Kidney epithelial cell (primary cell): ENCODE data around the gene FADS6. TPM values are rescaled to one million over a fixed set of nuclear protein-coding genes. Genes with fewer than 3 reads are reported as not detected.

ENCODE experiments used
- DNase-seq: peaks from one replicate; pipeline ENCODE4 v3.0.0-alpha.2; 2010; ENCODE audit warnings: low read depth
- H3K27me3 ChIP-seq: 2 replicates; pipeline ENCODE4 v1.6.0; 2011; ENCODE audit warnings: low read length; ENCODE audit not compliant: control insufficient read depth, insufficient read depth
- H3K36me3 ChIP-seq: 2 replicates; pipeline ENCODE4 v1.5.1; 2011; ENCODE audit warnings: low read length; ENCODE audit not compliant: control insufficient read depth, insufficient read depth
- H3K4me3 ChIP-seq: 2 replicates; pipeline ENCODE4 v1.5.1; 2011; ENCODE audit warnings: low read depth, mild to moderate bottlenecking, control low read depth, low read length
- total RNA-seq: library from RNA; depleted of rRNA; stranded (reverse); fragments of >200 nt; gene quantifications from 2 replicates; pipeline ENCODE4 v1.2.3, GENCODE V29; 2015
- TF ChIP-seq, protein P1 (sequence below): IDR thresholded peaks from 2 replicates; pipeline ENCODE4 v1.5.1; 2011; ENCODE audit warnings: mild to moderate bottlenecking, moderate library complexity, low read length, control low read depth, inconsistent platforms; ENCODE audit not compliant: insufficient read depth, poor library complexity, severe bottlenecking

The FADS6 gene
- total RNA-seq, 1 donor from 2014 or later: not detected

DNA sequence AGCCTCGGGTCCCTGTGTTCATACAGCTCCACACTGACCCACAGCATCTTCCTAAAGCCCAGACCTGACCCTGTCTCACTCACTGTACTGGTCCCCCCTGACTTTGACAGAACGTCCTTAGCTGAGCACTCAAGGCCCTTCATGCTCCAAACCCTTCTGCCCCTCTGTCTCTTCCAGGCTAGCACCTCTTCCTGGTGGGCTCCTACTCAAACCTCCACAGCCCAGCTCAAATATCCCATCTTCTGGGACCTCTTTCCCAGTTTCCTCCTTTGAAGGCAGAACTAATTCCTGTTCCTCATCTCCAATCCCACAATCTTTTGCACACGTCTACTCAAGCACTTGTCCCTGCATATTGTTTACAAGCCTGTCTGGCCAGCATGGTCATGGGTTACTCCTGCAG, 42.5 kb downstream of the FADS6 start:
- Histone ChIP-seq H3K4me3 (no peak overlapping the region), H3K36me3 (no peaks in the 10 kb centered on the region), H3K27me3 (peaks cover 65% of the 10 kb centered on the region)
- TF ChIP-seq, protein P1, sequence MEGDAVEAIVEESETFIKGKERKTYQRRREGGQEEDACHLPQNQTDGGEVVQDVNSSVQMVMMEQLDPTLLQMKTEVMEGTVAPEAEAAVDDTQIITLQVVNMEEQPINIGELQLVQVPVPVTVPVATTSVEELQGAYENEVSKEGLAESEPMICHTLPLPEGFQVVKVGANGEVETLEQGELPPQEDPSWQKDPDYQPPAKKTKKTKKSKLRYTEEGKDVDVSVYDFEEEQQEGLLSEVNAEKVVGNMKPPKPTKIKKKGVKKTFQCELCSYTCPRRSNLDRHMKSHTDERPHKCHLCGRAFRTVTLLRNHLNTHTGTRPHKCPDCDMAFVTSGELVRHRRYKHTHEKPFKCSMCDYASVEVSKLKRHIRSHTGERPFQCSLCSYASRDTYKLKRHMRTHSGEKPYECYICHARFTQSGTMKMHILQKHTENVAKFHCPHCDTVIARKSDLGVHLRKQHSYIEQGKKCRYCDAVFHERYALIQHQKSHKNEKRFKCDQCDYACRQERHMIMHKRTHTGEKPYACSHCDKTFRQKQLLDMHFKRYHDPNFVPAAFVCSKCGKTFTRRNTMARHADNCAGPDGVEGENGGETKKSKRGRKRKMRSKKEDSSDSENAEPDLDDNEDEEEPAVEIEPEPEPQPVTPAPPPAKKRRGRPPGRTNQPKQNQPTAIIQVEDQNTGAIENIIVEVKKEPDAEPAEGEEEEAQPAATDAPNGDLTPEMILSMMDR: no peak
- DNase-seq: no peak

DNA sequence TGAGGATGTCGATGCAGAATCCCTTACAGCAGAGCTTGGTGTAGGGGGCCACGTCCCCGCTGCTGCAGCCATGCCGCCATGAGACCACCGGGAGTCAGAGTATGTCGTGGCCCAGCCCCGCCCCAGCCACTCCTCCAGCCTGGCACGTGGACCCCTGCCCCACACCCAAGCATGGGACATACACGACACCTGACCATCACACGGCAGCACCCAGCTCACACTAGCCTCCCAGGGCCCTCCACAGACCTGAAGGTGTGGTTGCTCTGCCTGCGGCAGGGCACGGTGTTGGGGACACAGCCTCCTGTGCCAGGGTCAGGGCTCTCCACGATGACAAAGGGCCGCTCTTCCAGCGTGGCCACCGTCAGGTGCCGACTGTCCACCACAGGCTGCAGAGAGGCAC, 43.1 kb downstream of the FADS6 start:
- DNase-seq: no peak
- Histone ChIP-seq H3K36me3 (no peaks in the 10 kb centered on the region), H3K4me3 (no peak overlapping the region), H3K27me3 (peaks cover 60% of the 10 kb centered on the region)
- TF ChIP-seq, protein P1: no peak

DNA sequence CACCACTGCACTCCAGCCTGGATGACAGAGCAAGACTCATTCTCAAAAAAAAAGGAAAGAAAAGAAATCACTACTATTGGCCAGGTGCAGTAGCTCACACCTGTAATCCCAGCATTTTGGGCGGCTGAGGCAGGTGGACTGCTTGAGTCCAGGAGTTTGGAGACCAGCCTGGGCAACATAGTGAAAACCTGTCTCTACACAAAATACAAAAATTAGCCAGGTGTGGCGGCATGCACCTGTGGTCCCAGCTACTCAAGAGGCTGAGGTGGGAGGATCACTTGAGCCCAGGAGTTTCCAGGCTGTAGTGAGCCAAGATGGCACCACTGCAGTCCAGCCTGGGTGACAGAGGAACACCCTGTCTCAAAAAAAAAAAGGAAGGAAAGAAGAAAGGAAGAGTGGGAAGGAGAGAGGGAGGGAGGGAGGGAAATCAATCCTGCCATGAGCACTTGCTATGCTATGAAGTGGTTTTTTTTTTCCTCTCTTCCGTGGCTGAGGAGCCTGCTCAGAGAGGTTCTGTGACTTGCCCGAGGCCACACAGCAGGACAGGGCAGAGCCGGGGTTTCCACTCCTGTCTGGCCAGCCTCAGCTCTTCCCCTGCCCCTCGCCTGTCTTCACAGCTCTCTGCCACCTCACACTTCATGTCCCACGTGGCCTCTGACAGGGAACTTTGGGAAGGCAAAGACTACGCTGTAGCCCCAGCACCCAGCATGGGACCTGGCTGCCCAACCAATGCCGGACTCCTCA, 44.6 kb downstream of the FADS6 start:
- Histone ChIP-seq H3K4me3 (no peak overlapping the region), H3K27me3 (peaks cover 55% of the 10 kb centered on the region)
- TF ChIP-seq, protein P1: no peak

DNA sequence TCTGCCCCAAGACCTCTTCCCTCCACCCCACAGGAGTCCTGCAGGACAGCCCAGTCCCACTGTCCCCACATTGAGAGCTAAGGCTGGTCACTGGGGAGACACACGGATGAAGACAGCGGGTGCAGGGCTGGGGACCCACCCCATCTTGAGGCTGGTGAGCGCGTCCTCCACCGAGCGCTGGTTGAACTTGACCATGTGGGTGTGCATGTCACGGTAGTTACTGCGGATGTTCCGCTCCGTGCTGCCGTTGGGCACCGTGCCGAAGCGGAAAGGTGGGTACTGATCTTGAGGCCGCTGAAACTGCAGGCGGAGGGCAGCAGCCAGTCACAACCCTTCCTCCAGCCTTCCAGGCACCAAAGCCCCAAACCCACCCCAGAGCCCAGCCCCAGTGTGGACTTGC, 46.8 kb downstream of the FADS6 start:
- peaks cover 47% of the 10 kb centered on the region for H3K27me3 ChIP-seq
- TF ChIP-seq, protein P1: no peak
- DNase-seq: no peak
- no peaks in the 10 kb centered on the region for H3K36me3 ChIP-seq
- H3K4me3 ChIP-seq: no peak overlapping the region

More for the DNA sequence above, 44.6 kb downstream of the FADS6 start:
- no peak for DNase-seq
- H3K36me3 ChIP-seq: no peaks in the 10 kb centered on the region

DNA sequence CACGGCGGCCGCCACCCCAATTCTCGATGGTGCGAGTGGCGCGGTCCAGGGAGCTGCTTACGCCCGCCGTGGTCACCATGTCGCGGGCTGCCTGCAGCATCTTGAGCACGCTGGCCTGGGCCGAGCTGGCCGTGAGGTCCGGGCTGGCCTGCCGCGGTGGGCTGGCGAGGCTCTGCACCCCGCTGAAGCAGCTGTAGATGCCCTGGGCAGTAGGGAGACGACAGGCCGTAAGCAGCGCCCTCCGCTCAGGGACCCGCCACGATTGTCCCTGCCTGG, 50.1 kb downstream of the FADS6 start:
- DNase-seq: no peak
- Histone ChIP-seq H3K4me3 (no peak overlapping the region), H3K36me3 (no peaks in the 10 kb centered on the region), H3K27me3 (peaks cover 43% of the 10 kb centered on the region)
- TF ChIP-seq, protein P1: no peak
